Hematopoietic multipotent progenitor cell treated with erythropoietin and hydrocortisone succinate and interleukin-3 and kit ligand, for 8 days (in vitro differentiated cells): Measurements from ENCODE around the gene ANO6.
"Not testable (repeated sequence)": the region's sequence is repeated elsewhere in the genome, so short reads cannot be mapped to it uniquely, and the experiment has no call there.

Experiments
- DNase-seq: peaks from one replicate; pipeline ENCODE4 v3.0.0-alpha.2; 2015

The ANO6 gene

GRCh38 chr12:45314770-45315169 lies 98.9 kb downstream of the ANO6 start:
- no peak for DNase-seq

GRCh38 chr12:45315462-45315861 lies 99.6 kb downstream of the ANO6 start:
- DNase-seq: peak; percentile 14

- DNase-seq: not testable (repeated sequence)
Observed at GRCh38 chr12:45317261-45317660, 101.4 kb downstream of the ANO6 start.

DNA sequence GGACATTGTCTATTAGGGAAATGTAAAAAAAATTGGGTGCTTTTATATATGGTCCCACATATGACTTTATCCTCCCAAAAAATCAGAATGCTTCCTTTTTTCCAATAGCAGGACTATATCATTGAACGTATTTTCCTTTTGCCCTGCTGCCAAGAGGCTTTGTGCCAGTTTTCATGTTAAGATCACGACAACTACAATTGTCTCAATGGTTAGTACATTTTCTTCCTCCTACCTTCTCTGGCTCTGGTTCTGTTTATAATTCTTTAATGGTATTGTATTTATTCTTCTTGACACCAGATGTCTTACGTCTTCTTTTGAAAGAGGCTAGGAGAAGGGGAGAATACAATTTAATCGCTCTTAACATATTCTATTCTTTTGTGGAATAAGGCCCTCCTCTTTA lies 106.9 kb downstream of the ANO6 start:
- no peak for DNase-seq

- DNase-seq: no peak
Observed at GRCh38 chr12:45324391-45324790, 108.5 kb downstream of the ANO6 start.

GRCh38 chr12:45326358-45326975 lies 110.6 kb downstream of the ANO6 start:
- no peak for DNase-seq

- DNase-seq: no peak
Observed at GRCh38 chr12:45327823-45328383, 112.0 kb downstream of the ANO6 start.

DNA sequence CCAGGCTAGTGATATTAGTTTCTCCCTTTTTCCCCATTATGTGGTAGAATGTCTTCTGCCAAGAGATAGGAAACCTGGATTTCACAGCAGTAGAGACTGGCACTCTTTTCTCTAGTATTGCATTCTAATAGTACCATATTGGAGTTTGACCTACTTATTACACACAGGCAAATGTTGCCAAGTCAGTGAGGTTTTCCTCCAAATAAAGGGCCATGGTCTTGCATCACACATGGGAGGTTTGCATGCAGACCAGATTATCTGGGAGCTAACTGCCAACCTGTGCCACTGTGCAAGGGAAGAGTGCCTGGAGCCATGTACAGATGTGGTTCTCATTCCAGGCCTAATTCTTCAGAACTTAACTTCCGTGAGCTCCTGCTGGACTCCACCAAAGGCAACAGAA lies 113.3 kb downstream of the ANO6 start:
- no peak for DNase-seq

- DNase-seq: no peak
Observed at GRCh38 chr12:45329702-45330101, 113.8 kb downstream of the ANO6 start.

GRCh38 chr12:45331552-45331951 lies 115.7 kb downstream of the ANO6 start:
- no peak for DNase-seq

- DNase-seq: no peak
Observed at GRCh38 chr12:45334396-45334795, 118.5 kb downstream of the ANO6 start.

DNA sequence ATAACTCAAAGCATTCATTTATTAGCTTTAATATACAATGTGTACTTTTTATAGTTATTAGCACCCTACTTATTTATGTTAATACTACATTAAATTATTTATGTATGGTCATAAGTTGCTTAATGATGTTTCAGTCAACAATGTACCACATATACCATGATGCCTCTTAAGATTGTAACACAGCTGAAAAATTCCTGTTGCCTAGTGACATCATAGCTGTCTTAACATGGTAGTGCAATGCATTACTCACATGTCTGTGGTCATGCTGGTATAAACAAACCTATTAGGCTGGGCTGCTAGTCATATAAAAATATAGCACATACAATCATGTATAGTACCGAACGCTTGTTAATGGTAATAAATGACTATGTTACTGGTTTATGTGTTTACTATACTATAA lies 120.4 kb downstream of the ANO6 start:
- DNase-seq: peak; percentile 20

- DNase-seq: peak; percentile 54
Observed at GRCh38 chr12:45336762-45337596, 121.1 kb downstream of the ANO6 start.

DNA sequence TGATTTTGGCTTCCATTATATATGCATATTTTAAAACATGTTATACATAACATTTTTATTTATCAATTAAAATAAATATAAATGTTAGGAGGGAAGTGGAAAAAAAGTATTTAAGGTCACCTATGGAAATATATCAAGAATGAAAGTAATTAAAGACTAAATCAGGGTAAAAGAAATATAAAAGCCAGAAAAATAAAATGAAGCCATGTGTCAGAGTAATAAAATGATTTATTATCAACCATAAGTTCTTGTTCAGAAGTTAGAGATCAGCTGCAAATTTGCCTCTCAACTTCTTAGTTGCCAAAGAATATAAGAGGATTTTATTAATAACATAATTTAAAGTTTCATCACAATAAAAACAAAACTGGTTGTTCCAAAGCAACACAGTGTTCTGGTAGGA lies 121.9 kb downstream of the ANO6 start:
- no peak for DNase-seq

DNA sequence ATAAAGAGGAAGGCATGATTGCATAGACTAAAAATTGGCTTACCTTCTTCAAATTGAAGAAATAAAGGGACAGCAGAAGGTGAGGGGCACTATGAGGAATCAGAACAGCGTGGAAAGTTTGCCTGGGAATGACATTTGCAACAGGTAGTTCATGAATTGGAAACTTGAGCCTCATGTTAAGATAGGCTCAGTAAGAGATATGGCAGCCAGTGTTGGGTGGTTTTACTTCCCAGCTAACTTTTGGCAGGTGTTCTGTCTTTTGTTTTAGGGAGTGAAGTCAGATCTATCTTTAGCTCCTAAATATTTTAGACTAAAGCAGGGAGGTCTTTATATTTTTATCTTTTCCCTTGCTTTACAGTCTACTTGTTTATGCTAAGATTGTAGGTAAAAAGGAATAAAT lies 122.4 kb downstream of the ANO6 start:
- DNase-seq: no peak

GRCh38 chr12:45339035-45339434 lies 123.1 kb downstream of the ANO6 start:
- no peak for DNase-seq

DNA sequence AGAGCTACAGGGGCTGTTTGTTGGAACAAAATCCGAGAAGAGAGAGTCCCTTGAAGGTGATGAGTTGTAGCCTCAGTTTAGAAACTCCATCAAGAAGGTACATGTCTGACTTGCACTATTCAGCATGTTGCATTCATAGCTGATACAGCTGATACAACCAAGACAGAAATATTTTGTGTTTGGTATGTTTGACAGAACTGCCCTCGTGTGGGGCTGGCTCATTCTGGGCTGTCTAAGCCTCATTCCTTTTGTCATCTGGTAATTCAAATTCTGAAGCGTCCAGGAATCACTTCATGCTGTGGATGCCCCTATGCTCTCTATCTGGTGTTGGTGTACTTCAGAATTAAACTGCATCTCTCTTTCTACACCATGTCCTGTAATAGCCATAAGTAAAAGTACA lies 126.3 kb downstream of the ANO6 start:
- DNase-seq: no peak

DNA sequence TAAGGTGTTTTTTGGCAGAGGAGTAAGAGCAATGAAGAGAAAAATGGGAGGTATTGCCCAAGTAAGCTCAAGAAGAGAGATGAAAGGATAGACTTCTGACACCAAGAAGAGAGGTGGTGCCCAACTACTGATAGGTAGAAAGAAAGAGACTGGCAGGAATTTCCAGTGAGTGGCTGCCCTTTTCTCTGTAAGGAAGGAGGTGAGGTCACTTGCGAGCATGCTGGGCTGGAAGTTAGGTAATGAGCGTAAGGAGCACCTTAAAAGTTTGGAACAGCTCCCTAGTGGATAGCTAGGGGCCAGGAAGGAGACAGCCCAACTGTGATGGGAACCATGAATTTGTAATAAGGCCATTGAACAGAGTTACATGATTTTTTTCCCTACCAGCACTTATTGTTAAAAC lies 127.0 kb downstream of the ANO6 start:
- no peak for DNase-seq

- no peak for DNase-seq
Observed at GRCh38 chr12:45343269-45344051, 127.6 kb downstream of the ANO6 start.

DNA sequence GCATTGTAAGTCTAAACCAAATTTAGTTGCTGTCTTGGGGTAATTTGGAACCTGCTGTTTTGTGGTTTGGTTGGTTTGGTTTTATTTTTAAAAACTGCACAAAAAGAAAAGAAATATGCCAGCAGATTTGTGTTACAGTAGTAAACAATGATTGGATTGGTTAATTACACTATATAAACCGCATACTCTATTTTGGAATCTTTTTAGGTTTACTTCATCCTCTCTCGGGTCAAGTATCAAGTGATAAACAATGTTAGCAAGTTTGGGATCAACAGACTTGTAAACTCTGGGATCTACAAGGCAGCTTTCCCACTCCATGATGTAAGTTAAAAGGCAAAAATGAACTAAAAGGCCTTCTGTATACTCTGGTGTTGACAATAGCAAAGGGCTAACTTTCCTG lies 132.4 kb downstream of the ANO6 start:
- no peak for DNase-seq

- DNase-seq: no peak
Observed at GRCh38 chr12:45348986-45349385, 133.1 kb downstream of the ANO6 start.

GRCh38 chr12:45349916-45350315 lies 134.0 kb downstream of the ANO6 start:
- DNase-seq: no peak

GRCh38 chr12:45350861-45351260 lies 135.0 kb downstream of the ANO6 start:
- DNase-seq: no peak
